ENCODE results near the gene TRIM24. TPM values are rescaled to one million over a fixed set of nuclear protein-coding genes. Genes with fewer than 3 reads are reported as not detected.

Gene TRIM24
- total and polyA plus RNA-seq, 2 experiments from 2014 or later = 47.8 to 63.1 TPM

DNA sequence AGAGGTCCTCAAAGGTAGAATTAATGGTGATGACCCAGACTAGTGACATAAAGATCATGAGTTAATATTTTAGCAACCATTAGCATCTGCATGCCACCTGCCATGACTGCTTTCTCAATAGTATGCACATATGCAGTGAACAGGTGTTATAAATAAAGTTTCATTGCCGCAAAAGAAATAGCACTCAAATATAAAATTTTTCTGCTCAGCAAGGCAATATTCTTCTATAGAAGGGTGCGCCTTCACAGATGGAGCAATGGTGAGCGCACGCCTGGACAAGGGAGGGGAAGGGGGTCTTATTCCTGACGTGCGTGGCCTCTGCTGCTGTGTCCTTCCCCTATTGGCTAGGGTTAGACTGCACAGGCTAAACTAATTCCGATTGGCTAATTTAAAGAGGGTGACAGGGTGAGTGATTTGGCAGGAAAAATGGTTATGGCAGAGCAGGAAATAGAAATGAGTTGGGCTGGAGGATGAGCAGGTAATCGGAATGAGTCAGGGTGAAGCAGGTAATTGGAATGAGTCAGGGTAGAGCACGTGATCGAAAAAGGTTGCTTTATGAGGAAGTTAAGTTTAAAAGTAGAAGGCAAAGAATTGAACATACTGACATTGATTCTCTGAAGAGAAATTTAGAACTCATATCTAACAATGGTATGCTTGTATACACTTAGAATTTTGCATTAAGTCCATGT, 24.7 kb upstream of the TRIM24 start:
- TF ChIP-seq EZH2phosphoT487 (IDR thresholded peaks at IDR 0.05; ENCODE audit: low read depth, severe bottlenecking, unreplicated experiment) (no peak), EZH2 (IDR thresholded peaks at IDR 0.05; ENCODE audit: borderline replicate concordance) (no peak)
- TF ChIP-seq, protein P1, sequence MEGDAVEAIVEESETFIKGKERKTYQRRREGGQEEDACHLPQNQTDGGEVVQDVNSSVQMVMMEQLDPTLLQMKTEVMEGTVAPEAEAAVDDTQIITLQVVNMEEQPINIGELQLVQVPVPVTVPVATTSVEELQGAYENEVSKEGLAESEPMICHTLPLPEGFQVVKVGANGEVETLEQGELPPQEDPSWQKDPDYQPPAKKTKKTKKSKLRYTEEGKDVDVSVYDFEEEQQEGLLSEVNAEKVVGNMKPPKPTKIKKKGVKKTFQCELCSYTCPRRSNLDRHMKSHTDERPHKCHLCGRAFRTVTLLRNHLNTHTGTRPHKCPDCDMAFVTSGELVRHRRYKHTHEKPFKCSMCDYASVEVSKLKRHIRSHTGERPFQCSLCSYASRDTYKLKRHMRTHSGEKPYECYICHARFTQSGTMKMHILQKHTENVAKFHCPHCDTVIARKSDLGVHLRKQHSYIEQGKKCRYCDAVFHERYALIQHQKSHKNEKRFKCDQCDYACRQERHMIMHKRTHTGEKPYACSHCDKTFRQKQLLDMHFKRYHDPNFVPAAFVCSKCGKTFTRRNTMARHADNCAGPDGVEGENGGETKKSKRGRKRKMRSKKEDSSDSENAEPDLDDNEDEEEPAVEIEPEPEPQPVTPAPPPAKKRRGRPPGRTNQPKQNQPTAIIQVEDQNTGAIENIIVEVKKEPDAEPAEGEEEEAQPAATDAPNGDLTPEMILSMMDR (IDR thresholded peaks at IDR 0.05; ENCODE audit: poor library complexity) = no peak

DNA sequence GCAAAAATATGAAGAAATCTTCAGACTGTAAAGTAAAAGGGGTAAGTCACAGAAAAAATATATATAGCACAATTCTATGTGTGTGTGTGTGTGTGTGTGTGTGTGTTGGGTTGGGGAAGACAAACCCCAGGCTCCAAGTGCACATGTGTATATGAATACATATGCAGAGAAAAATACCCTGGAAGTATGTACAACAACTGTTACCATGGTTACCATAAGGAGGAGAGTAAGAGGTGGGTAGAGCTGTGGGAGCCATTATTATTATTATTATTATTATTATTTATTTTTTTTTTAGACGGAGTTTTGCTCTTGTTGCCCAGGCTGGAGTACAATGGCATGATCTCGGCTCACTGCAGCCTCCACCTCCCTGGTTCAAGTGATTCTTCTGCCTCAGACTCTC, 23.7 kb upstream of the TRIM24 start:
- 81% methylated on average over 2 of the region's 2 CpGs for WGBS (ENCODE audit: low lambda C conversion rate, missing lambda C conversion rate)
- H2AFZ ChIP-seq = no peak overlapping the region

More for the DNA sequence above, 24.7 kb upstream of the TRIM24 start:
- Histone ChIP-seq H3K27ac (no peak overlapping the region), H3K9me2 (replicated peaks; ENCODE audit: insufficient read depth) (no peaks in the 10 kb centered on the region), H3K36me3 (replicated peaks; ENCODE audit: insufficient read depth, low read depth) (no peaks in the 10 kb centered on the region), H3K4me3 (no peak overlapping the region), H3K4me2 (no peak overlapping the region), H4K20me1 (ENCODE audit: insufficient read depth, poor library complexity, severe bottlenecking) (no peaks in the 10 kb centered on the region), H3K79me2 (no peaks in the 10 kb centered on the region), H3K9me3 (ENCODE audit: low read depth) (no peaks in the 10 kb centered on the region), H2AFZ (no peak overlapping the region), H3K4me1 (ENCODE audit: insufficient read depth) (no peaks in the 10 kb centered on the region), H3K27me3 (no peaks in the 10 kb centered on the region)
- WGBS (ENCODE audit: low lambda C conversion rate, missing lambda C conversion rate) = 92% methylated on average over 10 of the region's 10 CpGs
- no peak for DNase-seq (ENCODE audit: low spot score)

DNA sequence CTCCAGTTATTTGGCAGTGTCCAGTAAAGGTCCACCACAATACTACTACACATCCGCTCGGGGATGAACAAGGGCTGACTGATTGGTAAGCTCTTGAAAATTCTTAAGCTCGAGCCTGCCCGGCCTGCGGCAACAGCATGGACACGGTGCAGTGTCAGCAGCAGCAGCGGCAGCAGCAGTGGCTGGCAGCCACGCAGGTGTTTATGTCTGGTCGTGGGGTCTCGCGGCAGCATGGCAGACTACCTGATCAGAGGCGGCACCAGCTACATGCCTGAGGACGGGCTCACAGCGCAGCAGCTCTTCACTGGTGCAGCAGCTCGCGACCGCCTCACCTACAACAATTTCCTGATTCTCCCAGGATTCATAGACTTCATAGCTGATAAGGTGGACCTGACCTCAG, 19.6 kb upstream of the TRIM24 start:
- Histone ChIP-seq H3K9me2 (replicated peaks; ENCODE audit: insufficient read depth) (no peaks in the 10 kb centered on the region), H3K36me3 (replicated peaks; ENCODE audit: insufficient read depth, low read depth) (no peaks in the 10 kb centered on the region), H3K4me1 (ENCODE audit: insufficient read depth) (no peaks in the 10 kb centered on the region), H4K20me1 (ENCODE audit: insufficient read depth, poor library complexity, severe bottlenecking) (no peaks in the 10 kb centered on the region), H3K4me3 (no peak overlapping the region), H3K79me2 (no peaks in the 10 kb centered on the region), H3K27me3 (no peaks in the 10 kb centered on the region), H2AFZ (no peak overlapping the region), H3K9me3 (ENCODE audit: low read depth) (no peaks in the 10 kb centered on the region), H3K4me2 (no peak overlapping the region), H3K27ac (no peak overlapping the region)
- TF ChIP-seq, protein P1 (IDR thresholded peaks at IDR 0.05; ENCODE audit: poor library complexity) = no peak
- TF ChIP-seq EZH2phosphoT487 (IDR thresholded peaks at IDR 0.05; ENCODE audit: low read depth, severe bottlenecking, unreplicated experiment) (no peak), EZH2 (IDR thresholded peaks at IDR 0.05; ENCODE audit: borderline replicate concordance) (no peak)
- no peak for DNase-seq (ENCODE audit: low spot score)
- WGBS (ENCODE audit: low lambda C conversion rate, missing lambda C conversion rate) = 98% methylated on average over 17 of the region's 17 CpGs

More for the DNA sequence above, 23.7 kb upstream of the TRIM24 start:
- H3K36me3 ChIP-seq (replicated peaks; ENCODE audit: insufficient read depth, low read depth) = no peaks in the 10 kb centered on the region
- H3K4me3 ChIP-seq = no peak overlapping the region
- no peak overlapping the region for H3K27ac ChIP-seq
- TF ChIP-seq EZH2phosphoT487 (IDR thresholded peaks at IDR 0.05; ENCODE audit: low read depth, severe bottlenecking, unreplicated experiment) (no peak), EZH2 (IDR thresholded peaks at IDR 0.05; ENCODE audit: borderline replicate concordance) (no peak)
- TF ChIP-seq, protein P1 (IDR thresholded peaks at IDR 0.05; ENCODE audit: poor library complexity) = no peak
- no peak overlapping the region for H3K4me2 ChIP-seq
- H3K4me1 ChIP-seq (ENCODE audit: insufficient read depth) = no peaks in the 10 kb centered on the region
- no peaks in the 10 kb centered on the region for H3K79me2 ChIP-seq
- H3K27me3 ChIP-seq = no peaks in the 10 kb centered on the region
- no peak for DNase-seq (ENCODE audit: low spot score)
- no peaks in the 10 kb centered on the region for H3K9me3 ChIP-seq (ENCODE audit: low read depth)
- no peaks in the 10 kb centered on the region for H4K20me1 ChIP-seq (ENCODE audit: insufficient read depth, poor library complexity, severe bottlenecking)
- no peaks in the 10 kb centered on the region for H3K9me2 ChIP-seq (replicated peaks; ENCODE audit: insufficient read depth)

Measured in hepatocyte (in vitro differentiated cells).